Stimulated activated CD4-positive, alpha-beta T cell treated with anti-CD3 and anti-CD28 coated beads, Interleukin-1b, Interleukin-23, amount 100 ng/mL, for 48 hours (primary cell): ENCODE data around the gene INTS3.

Experiments
- DNase-seq: peaks from one replicate; pipeline ENCODE4 v3.0.0-alpha.2; 2020

Gene INTS3

GRCh38 chr1:153799016-153799415 is 71.2 kb downstream of the INTS3 start:
- no peak for DNase-seq

- DNase-seq = no peak
These were observed 72.0 kb downstream of the INTS3 start for GRCh38 chr1:153799566-153800465.

- no peak for DNase-seq
These were observed 72.7 kb downstream of the INTS3 start for GRCh38 chr1:153800516-153800915.

- no peak for DNase-seq
These were observed 73.3 kb downstream of the INTS3 start for GRCh38 chr1:153801028-153801625.

GRCh38 chr1:153801786-153802697 is 74.2 kb downstream of the INTS3 start:
- DNase-seq = no peak

- DNase-seq = no peak
These were observed 75.7 kb downstream of the INTS3 start for GRCh38 chr1:153803470-153804056.

- no peak for DNase-seq
These were observed 76.3 kb downstream of the INTS3 start for GRCh38 chr1:153804112-153804511.

- DNase-seq = peak; percentile 85
These were observed 77.3 kb downstream of the INTS3 start for GRCh38 chr1:153805042-153805745.

- no peak for DNase-seq
These were observed 78.3 kb downstream of the INTS3 start for GRCh38 chr1:153805886-153806719.

- no peak for DNase-seq
These were observed 88.5 kb downstream of the INTS3 start for GRCh38 chr1:153816283-153816889.

GRCh38 chr1:153818876-153819275 is 91.0 kb downstream of the INTS3 start:
- DNase-seq = no peak
